ENCODE results near the gene OPA3.

GRCh38 chr19:45564131-45564780, 20.3 kb downstream of the OPA3 start:
- TF ChIP-seq CTCF (IDR thresholded peaks at IDR 0.05) (no peak), POLR2A (IDR thresholded peaks at IDR 0.05) (no peak)

Data from heart left ventricle (tissue), 13 donors.